HL-60 (cell line): ENCODE results near the gene CHST4.

Source experiments
- CTCF ChIP-seq: IDR thresholded peaks from one replicate; pipeline ENCODE4 v1.5.1; 2011; ENCODE audit warnings: low read length, control low read depth, inconsistent platforms; ENCODE audit not compliant: insufficient read depth
- GABPA ChIP-seq: IDR thresholded peaks from 2 replicates; pipeline ENCODE4 v1.6.1; 2012; ENCODE audit warnings: low read depth
- POLR2AphosphoS5 ChIP-seq: IDR thresholded peaks from 2 replicates; pipeline ENCODE4 v1.6.1; 2012; ENCODE audit warnings: low read depth
- SPI1 ChIP-seq: IDR thresholded peaks from 2 replicates; pipeline ENCODE4 v1.6.1; 2012; ENCODE audit warnings: low read depth, mild to moderate bottlenecking, borderline replicate concordance
- TF ChIP-seq, protein P1 (sequence below): IDR thresholded peaks from 2 replicates; pipeline ENCODE4 v1.6.1; 2012; ENCODE audit warnings: low read depth; ENCODE audit not compliant: insufficient replicate concordance

- TF ChIP-seq CTCF = no peak
- no peak for TF ChIP-seq POLR2AphosphoS5
- no peak for TF ChIP-seq GABPA
- no peak for TF ChIP-seq SPI1
- TF ChIP-seq, protein P1, sequence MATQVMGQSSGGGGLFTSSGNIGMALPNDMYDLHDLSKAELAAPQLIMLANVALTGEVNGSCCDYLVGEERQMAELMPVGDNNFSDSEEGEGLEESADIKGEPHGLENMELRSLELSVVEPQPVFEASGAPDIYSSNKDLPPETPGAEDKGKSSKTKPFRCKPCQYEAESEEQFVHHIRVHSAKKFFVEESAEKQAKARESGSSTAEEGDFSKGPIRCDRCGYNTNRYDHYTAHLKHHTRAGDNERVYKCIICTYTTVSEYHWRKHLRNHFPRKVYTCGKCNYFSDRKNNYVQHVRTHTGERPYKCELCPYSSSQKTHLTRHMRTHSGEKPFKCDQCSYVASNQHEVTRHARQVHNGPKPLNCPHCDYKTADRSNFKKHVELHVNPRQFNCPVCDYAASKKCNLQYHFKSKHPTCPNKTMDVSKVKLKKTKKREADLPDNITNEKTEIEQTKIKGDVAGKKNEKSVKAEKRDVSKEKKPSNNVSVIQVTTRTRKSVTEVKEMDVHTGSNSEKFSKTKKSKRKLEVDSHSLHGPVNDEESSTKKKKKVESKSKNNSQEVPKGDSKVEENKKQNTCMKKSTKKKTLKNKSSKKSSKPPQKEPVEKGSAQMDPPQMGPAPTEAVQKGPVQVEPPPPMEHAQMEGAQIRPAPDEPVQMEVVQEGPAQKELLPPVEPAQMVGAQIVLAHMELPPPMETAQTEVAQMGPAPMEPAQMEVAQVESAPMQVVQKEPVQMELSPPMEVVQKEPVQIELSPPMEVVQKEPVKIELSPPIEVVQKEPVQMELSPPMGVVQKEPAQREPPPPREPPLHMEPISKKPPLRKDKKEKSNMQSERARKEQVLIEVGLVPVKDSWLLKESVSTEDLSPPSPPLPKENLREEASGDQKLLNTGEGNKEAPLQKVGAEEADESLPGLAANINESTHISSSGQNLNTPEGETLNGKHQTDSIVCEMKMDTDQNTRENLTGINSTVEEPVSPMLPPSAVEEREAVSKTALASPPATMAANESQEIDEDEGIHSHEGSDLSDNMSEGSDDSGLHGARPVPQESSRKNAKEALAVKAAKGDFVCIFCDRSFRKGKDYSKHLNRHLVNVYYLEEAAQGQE = no peak
Measured at GRCh38 chr16:71562552-71562951, 36.3 kb downstream of the CHST4 start.
